ENCODE results near the gene ST6GALNAC5. TPM values are rescaled to one million over a fixed set of nuclear protein-coding genes. Genes with fewer than 3 reads are reported as not detected.

The ST6GALNAC5 gene
- total RNA-seq, 3 donors from 2014 or later = 0.38 to 3.8 (median 1.3) TPM

DNA sequence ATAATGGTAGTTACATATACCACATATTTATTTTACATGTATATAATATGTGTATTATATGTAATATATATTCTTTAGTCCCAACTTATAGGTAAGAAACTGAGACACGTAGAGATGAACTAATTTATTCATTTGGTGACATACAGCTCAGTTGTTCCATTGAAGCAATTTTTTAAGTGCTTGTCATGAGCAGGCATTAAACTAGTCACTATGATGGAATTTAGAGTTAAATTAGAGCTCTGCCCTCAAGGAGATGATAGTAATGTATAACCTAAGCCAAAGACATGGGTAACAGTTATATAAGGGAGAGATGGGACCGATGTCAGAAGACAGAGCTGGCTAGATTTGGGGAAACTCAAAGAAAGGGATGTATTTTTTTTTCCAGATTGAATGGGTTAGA lies 83.0 kb downstream of the ST6GALNAC5 start:
- TF ChIP-seq, protein P1, sequence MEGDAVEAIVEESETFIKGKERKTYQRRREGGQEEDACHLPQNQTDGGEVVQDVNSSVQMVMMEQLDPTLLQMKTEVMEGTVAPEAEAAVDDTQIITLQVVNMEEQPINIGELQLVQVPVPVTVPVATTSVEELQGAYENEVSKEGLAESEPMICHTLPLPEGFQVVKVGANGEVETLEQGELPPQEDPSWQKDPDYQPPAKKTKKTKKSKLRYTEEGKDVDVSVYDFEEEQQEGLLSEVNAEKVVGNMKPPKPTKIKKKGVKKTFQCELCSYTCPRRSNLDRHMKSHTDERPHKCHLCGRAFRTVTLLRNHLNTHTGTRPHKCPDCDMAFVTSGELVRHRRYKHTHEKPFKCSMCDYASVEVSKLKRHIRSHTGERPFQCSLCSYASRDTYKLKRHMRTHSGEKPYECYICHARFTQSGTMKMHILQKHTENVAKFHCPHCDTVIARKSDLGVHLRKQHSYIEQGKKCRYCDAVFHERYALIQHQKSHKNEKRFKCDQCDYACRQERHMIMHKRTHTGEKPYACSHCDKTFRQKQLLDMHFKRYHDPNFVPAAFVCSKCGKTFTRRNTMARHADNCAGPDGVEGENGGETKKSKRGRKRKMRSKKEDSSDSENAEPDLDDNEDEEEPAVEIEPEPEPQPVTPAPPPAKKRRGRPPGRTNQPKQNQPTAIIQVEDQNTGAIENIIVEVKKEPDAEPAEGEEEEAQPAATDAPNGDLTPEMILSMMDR (IDR thresholded peaks at IDR 0.05) = no peak
- no peak for ATAC-seq
- Histone ChIP-seq H3K36me3 (ENCODE audit: low read depth) (no peaks in the 10 kb centered on the region), H3K9me3 (no peaks in the 10 kb centered on the region), H3K4me3 (no peak overlapping the region), H3K4me1 (ENCODE audit: low read depth) (no peaks in the 10 kb centered on the region)
- intact Hi-C loops (cut with DNase I, micrococcal nuclease) = no loop called here
- no peak for DNase-seq

DNA sequence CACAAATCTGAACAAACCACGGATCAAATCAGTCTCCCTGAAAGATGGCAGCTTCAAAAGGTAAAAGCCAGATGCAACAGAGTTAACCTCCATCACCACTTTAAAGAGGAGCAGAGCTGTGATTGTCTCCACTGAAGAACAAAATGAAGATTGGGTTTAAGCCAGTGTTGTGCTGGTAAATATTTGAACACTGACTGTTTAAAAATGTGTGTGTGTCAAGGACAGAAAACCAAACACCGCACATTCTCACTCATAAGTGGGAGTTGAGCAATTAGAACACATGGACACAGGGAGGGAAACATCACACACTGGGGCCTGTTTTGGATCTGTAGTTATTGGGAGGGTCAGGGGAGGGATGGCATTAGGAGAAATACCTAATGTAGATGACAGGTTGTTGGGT lies 83.9 kb downstream of the ST6GALNAC5 start:
- DNase-seq (no peak), ATAC-seq (no peak)
- H3K4me1 ChIP-seq (ENCODE audit: low read depth) = no peaks in the 10 kb centered on the region
- no peak overlapping the region for H3K4me3 ChIP-seq
- TF ChIP-seq, protein P1 (IDR thresholded peaks at IDR 0.05) = no peak
- H3K36me3 ChIP-seq (ENCODE audit: low read depth) = no peaks in the 10 kb centered on the region
- intact Hi-C loops (cut with DNase I, micrococcal nuclease) = no loop called here
- no peaks in the 10 kb centered on the region for H3K9me3 ChIP-seq

DNA sequence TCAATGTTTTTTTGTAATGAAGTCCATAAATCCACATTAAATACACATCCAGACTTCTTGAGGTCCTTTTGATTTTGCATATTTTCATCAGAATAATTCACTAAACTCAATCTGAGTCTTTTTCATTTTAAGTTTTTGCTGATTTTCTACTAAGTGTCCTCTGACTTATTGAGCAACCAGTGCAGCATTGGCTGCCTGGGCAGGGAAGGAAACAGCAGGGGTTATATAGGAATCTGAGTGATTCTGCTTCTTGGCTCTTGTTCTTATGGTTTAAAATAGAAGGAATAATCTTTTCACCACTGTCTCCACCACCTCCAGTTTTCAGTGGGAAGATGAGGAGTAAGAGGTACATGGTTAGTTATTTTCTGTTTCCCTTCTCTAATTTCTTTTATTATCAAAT lies 88.4 kb downstream of the ST6GALNAC5 start:
- Histone ChIP-seq H3K4me1 (ENCODE audit: low read depth) (no peaks in the 10 kb centered on the region), H3K36me3 (ENCODE audit: low read depth) (no peaks in the 10 kb centered on the region), H3K4me3 (no peak overlapping the region), H3K9me3 (no peaks in the 10 kb centered on the region)
- intact Hi-C loops (cut with DNase I, micrococcal nuclease) = no loop called here
- no peak for DNase-seq
- ATAC-seq = no peak
- TF ChIP-seq, protein P1 (IDR thresholded peaks at IDR 0.05) = no peak

DNA sequence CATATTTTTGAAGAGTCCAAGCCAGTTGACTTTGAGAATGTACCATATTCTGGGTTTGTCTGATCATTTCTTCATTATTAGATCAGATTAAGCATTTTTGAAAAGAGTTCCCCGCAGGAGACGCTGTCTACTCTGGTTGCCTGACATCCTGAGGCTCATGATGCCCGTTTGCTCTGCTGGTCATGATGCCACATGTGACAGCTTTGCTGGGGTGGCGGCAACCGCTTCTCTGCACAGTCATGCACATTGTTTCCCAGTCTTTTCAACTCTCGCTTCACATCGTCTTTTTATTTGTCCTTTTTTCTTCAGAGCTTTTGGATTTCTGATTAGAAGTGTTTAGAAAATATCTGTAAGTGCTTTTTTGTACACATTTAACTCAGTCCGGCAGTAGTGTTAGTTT lies 90.7 kb downstream of the ST6GALNAC5 start:
- DNase-seq (no peak), ATAC-seq (no peak)
- Histone ChIP-seq H3K4me1 (ENCODE audit: low read depth) (no peaks in the 10 kb centered on the region), H3K4me3 (no peak overlapping the region), H3K36me3 (ENCODE audit: low read depth) (no peaks in the 10 kb centered on the region), H3K9me3 (no peaks in the 10 kb centered on the region)
- intact Hi-C loops (cut with DNase I, micrococcal nuclease) = no loop called here
- TF ChIP-seq, protein P1 (IDR thresholded peaks at IDR 0.05) = no peak

DNA sequence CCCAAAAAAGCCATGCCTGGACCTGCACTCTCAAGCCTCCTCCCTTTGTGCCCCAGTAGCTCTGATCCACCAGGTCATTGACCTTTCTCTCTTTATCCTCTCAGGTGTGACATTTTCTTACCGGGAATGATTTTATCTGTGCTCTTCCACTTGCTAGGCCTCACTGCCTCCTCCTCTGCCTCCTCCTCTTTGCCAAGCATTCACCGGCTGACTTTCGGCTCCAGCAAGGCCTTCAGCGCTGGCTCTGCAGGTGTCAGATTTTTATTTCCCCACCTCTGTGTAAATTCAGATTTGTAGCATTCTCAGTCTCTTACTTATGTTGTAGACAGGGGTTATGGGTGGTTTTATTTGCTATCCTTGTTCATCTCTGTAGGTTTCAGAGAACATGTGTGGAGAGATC lies 91.5 kb downstream of the ST6GALNAC5 start:
- no peak for DNase-seq
- no peaks in the 10 kb centered on the region for H3K36me3 ChIP-seq (ENCODE audit: low read depth)
- TF ChIP-seq, protein P1 (IDR thresholded peaks at IDR 0.05) = no peak
- ATAC-seq = no peak
- intact Hi-C loops (cut with DNase I, micrococcal nuclease) = no loop called here
- no peaks in the 10 kb centered on the region for H3K9me3 ChIP-seq
- no peak overlapping the region for H3K4me3 ChIP-seq
- H3K4me1 ChIP-seq (ENCODE audit: low read depth) = no peaks in the 10 kb centered on the region

DNA sequence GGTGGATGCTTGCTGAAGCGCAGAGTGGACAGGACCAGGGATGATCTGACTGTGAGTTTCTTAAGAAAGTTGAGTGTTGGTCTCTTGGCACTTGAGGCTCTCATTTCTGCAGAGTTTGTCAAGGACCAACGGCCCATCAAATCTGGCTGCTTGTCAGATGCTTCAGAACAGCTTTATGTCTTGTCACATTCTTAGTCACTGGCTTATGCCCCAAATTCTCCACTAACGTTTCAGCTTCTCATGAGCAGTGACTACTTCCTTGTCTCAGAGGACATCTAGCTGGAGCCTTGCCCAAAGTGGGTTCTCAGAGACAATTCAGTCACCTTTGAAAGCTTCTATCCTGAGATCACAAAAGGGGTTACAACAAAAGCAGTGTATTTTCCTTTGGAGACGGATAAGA lies 92.3 kb downstream of the ST6GALNAC5 start:
- ATAC-seq = no peak
- Histone ChIP-seq H3K9me3 (no peaks in the 10 kb centered on the region), H3K36me3 (ENCODE audit: low read depth) (no peaks in the 10 kb centered on the region), H3K4me3 (no peak overlapping the region), H3K4me1 (ENCODE audit: low read depth) (no peaks in the 10 kb centered on the region)
- intact Hi-C loops (cut with DNase I, micrococcal nuclease) = no loop called here
- no peak for DNase-seq
- TF ChIP-seq, protein P1 (IDR thresholded peaks at IDR 0.05) = no peak

Measured in mucosa of descending colon (tissue), 3 donors.